ENCODE data around the gene ITPR2. TPM values are rescaled to one million over a fixed set of nuclear protein-coding genes. Genes with fewer than 3 reads are reported as not detected.

Gene ITPR2
- polyA plus RNA-seq, 1 of the 3 experiments (the other 2 are of a cell fraction) = 2.3 TPM

- H3K9ac ChIP-seq = no peak overlapping the region
- peaks cover under 1% of the 10 kb centered on the region for H3F3A ChIP-seq (replicated peaks; ENCODE audit: insufficient read depth)
- H3K4me3 ChIP-seq (ENCODE audit: low read depth in 2 of 2, low read length in 1 of 2) = no peak overlapping the region
- H3K27me3 ChIP-seq (ENCODE audit: insufficient read depth) = no peaks in the 10 kb centered on the region
- H4K20me1 ChIP-seq (ENCODE audit: insufficient read depth) = no peaks in the 10 kb centered on the region
- no peaks in the 10 kb centered on the region for H3K9me3 ChIP-seq
- no peaks in the 10 kb centered on the region for H3K9me2 ChIP-seq
- no peaks in the 10 kb centered on the region for H3K79me2 ChIP-seq (ENCODE audit: insufficient read depth)
- POLR2A ChIA-PET = no interaction called here
- H3K36me3 ChIP-seq (replicated peaks in 1 of 2; ENCODE audit: control insufficient read depth in 1 of 2, insufficient read depth in 2 of 2, low read length in 1 of 2) = no peaks in the 10 kb centered on the region
- no peak overlapping the region for H2AFZ ChIP-seq (ENCODE audit: low read depth)
- no peak overlapping the region for H3K4me2 ChIP-seq
- TF ChIP-seq FOSL2 (IDR thresholded peaks at IDR 0.05; ENCODE audit: borderline replicate concordance, low read depth) (no peak), ZBTB33 (IDR thresholded peaks at IDR 0.05; ENCODE audit: borderline replicate concordance, low read depth) (no peak), JUND (IDR thresholded peaks at IDR 0.05) (no peak), YY1 (IDR thresholded peaks at IDR 0.05; ENCODE audit: low read depth) (no peak), NRF1 (IDR thresholded peaks at IDR 0.05; ENCODE audit: low read depth, low read length) (no peak), MAX (IDR thresholded peaks at IDR 0.05; ENCODE audit: low read depth) (no peak), FOXJ3 (CRISPR knock-in tag; IDR thresholded peaks at IDR 0.05) (no peak), CTCF (IDR thresholded peaks at IDR 0.05) (no peak), SIN3A (IDR thresholded peaks at IDR 0.05; ENCODE audit: borderline replicate concordance, low read depth, low read length) (no peak), RAD21 (IDR thresholded peaks at IDR 0.05; ENCODE audit: low read length) (no peak), REST (IDR thresholded peaks at IDR 0.05; ENCODE audit: low read depth, low read length) (no peak), RFX5 (IDR thresholded peaks at IDR 0.05; ENCODE audit: low read length) (no peak), CHD2 (IDR thresholded peaks at IDR 0.05; ENCODE audit: low read length, partially characterized antibody) (no peak), MEF2A (IDR thresholded peaks at IDR 0.05; ENCODE audit: borderline replicate concordance, low read depth) (no peak), EP300 (IDR thresholded peaks at IDR 0.05; ENCODE audit: borderline replicate concordance in 1 of 2, low read depth in 1 of 2, low read length in 1 of 2) (no peak), RXRA (IDR thresholded peaks at IDR 0.05; ENCODE audit: borderline replicate concordance, low read depth) (no peak), TAF1 (IDR thresholded peaks at IDR 0.05; ENCODE audit: borderline replicate concordance, low read depth, low read length) (no peak)
- H3K27ac ChIP-seq (ENCODE audit: low read depth in 2 of 2, low read length in 1 of 2) = no peak overlapping the region
- peaks cover 5 to 11% of the 10 kb centered on the region in 2 experiments; a peak in 3 of 4 replicates for H3K4me1 ChIP-seq (ENCODE audit: control insufficient read depth in 1 of 2, insufficient read depth in 2 of 2, low read depth in 1 of 2, low read length in 1 of 2)
- DNase-seq = no peak
- CTCF ChIA-PET = no interaction called here
- WGBS (ENCODE audit: low lambda C conversion rate) = 94% methylated on average over 11 of the region's 13 CpGs
Measured at GRCh38 chr12:26339976-26340375, 493.0 kb downstream of the ITPR2 start.
